Endothelial cell (in vitro differentiated cells): ENCODE results near the gene ARMH1. TPM values are rescaled to one million over a fixed set of nuclear protein-coding genes. Genes with fewer than 3 reads are reported as not detected.

Experiments used
- DNase-seq: peaks from one replicate; pipeline ENCODE4 v3.0.0; 2021; ENCODE audit warnings: low spot score
- H3K27ac Mint-ChIP-seq: one replicate; pipeline ENCODE4 v1.8.0; 2021; ENCODE audit warnings: mixed read lengths, inconsistent platforms; ENCODE audit not compliant: unreplicated experiment
- H3K27me3 Mint-ChIP-seq: one replicate; pipeline ENCODE4 v1.8.0; 2021; ENCODE audit warnings: mild to moderate bottlenecking, moderate library complexity, mixed read lengths, inconsistent platforms; ENCODE audit not compliant: unreplicated experiment
- H3K36me3 Mint-ChIP-seq: one replicate; pipeline ENCODE4 v1.8.0; 2021; ENCODE audit warnings: mild to moderate bottlenecking, low read depth, mixed read lengths, inconsistent platforms; ENCODE audit not compliant: unreplicated experiment
- H3K4me1 Mint-ChIP-seq: one replicate; pipeline ENCODE4 v1.8.0; 2021; ENCODE audit warnings: mild to moderate bottlenecking, mixed read lengths, inconsistent platforms; ENCODE audit not compliant: unreplicated experiment
- H3K4me3 Mint-ChIP-seq: one replicate; pipeline ENCODE4 v1.8.0; 2021; ENCODE audit warnings: mild to moderate bottlenecking, mixed read lengths, inconsistent platforms; ENCODE audit not compliant: unreplicated experiment
- H3K9me3 Mint-ChIP-seq: one replicate; pipeline ENCODE4 v1.8.0; 2021; ENCODE audit warnings: mixed read lengths, inconsistent platforms; ENCODE audit not compliant: unreplicated experiment
- CTCF ChIP-seq: fragments of 200-600 bp; sonication (generic); IDR thresholded peaks from one replicate; pipeline ENCODE4 v1.5.0; 2021; ENCODE audit warnings: antibody characterized with exemption; ENCODE audit not compliant: unreplicated experiment
- total RNA-seq: library from RNA; stranded (reverse); fragmentation: NEBNext Ultra II Directional; extraction: Animal tissue kit (Norgen Biotek cat#: 25700); gene quantifications from one replicate; pipeline ENCODE4 v1.2.1, GENCODE V29; 2021; ENCODE audit not compliant: unreplicated experiment

ARMH1 gene
- total RNA-seq, 1 donor from 2014 or later, result 4.1 TPM

- Mint-ChIP-seq H3K4me1 (peaks cover 14% of the 10 kb centered on the region), H3K27me3 (peaks cover 6% of the 10 kb centered on the region), H3K27ac (no peak overlapping the region), H3K4me3 (no peak overlapping the region), H3K36me3 (peaks cover 34% of the 10 kb centered on the region), H3K9me3 (no peaks in the 10 kb centered on the region)
- no peak for TF ChIP-seq CTCF
- no peak for DNase-seq
Observed at GRCh38 chr1:44649788-44650158, 24.7 kb upstream of the ARMH1 start.

GRCh38 chr1:44650159-44650831 lies 24.2 kb upstream of the ARMH1 start:
- H3K4me1 Mint-ChIP-seq, result peaks cover 14% of the 10 kb centered on the region
- H3K36me3 Mint-ChIP-seq, result peaks cover 30% of the 10 kb centered on the region
- no peak for TF ChIP-seq CTCF
- H3K27ac Mint-ChIP-seq, result no peak overlapping the region
- DNase-seq, result no peak
- H3K9me3 Mint-ChIP-seq, result no peaks in the 10 kb centered on the region
- H3K4me3 Mint-ChIP-seq, result no peak overlapping the region
- H3K27me3 Mint-ChIP-seq, result peaks cover 6% of the 10 kb centered on the region

GRCh38 chr1:44651069-44651468 lies 23.4 kb upstream of the ARMH1 start:
- TF ChIP-seq CTCF, result no peak
- H3K27ac Mint-ChIP-seq, result no peak overlapping the region
- H3K4me3 Mint-ChIP-seq, result no peak overlapping the region
- peaks cover 6% of the 10 kb centered on the region for H3K27me3 Mint-ChIP-seq
- DNase-seq, result no peak
- peaks cover 33% of the 10 kb centered on the region for H3K36me3 Mint-ChIP-seq
- H3K9me3 Mint-ChIP-seq, result no peaks in the 10 kb centered on the region
- peaks cover 14% of the 10 kb centered on the region for H3K4me1 Mint-ChIP-seq

GRCh38 chr1:44652445-44653106 lies 21.9 kb upstream of the ARMH1 start:
- Mint-ChIP-seq H3K4me3 (peak overlapping the region; percentile 37), H3K9me3 (no peaks in the 10 kb centered on the region)

More at GRCh38 chr1:44652445-44653106, 21.9 kb upstream of the ARMH1 start:
- peak overlapping the region; percentile 36 for H3K27ac Mint-ChIP-seq
- peak; percentile 87 for DNase-seq
- peaks cover 4% of the 10 kb centered on the region for H3K27me3 Mint-ChIP-seq
- H3K36me3 Mint-ChIP-seq, result peaks cover 34% of the 10 kb centered on the region
- peak; percentile 86 for TF ChIP-seq CTCF
- peaks cover 8% of the 10 kb centered on the region for H3K4me1 Mint-ChIP-seq
